ENCODE measurements around the gene PPM1B.

PPM1B gene

DNA sequence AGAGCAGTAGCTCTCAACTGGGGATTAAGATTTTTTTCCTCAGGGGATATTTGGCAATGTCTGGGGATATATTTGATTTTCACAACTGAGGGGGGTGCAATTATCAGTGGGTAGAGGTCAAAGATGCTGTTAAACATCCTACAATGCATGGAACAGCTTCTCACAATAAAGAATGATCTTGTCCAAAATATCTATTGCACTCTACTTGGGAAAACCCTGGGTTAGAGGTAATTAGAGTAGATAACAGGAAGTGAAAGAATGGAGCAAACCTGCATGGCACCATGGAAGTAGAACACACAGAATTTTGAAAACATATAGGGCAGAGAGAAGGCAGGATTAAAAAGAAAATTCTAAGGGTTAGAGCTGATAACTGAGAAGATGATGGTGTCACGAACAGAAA lies 26.4 kb upstream of the PPM1B start:
- Histone ChIP-seq H2BK120ac (ENCODE audit: insufficient read depth, low read length, poor library complexity) (no peak overlapping the region), H4K8ac (ENCODE audit: low read depth, low read length) (no peak overlapping the region), H3K18ac (ENCODE audit: low read length) (no peak overlapping the region)

DNA sequence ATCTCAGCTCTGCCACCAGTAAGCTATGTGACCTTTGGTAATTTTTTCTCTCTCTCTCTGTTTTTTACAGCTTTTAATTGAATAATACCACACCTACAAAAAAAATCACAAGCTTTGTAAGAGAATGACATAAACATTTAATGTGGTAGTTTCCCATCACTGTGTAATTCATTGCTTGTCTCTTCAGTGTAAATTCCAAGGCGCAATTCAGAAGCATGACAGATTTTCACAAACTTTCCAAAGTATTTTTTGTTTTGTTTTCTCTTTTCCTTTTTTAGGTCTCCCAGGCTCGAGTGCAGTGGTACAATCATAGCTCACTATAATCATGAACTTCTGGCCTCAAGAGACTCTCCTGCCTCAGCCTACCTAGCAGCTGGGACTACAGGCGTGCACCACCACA lies 25.0 kb upstream of the PPM1B start:
- Histone ChIP-seq H4K12ac (ENCODE audit: low read depth, low read length) (no peak overlapping the region), H2AFZ (ENCODE audit: insufficient read depth, low read length, poor library complexity) (no peak overlapping the region), H3K4me2 (ENCODE audit: low read length) (no peak overlapping the region), H3K27me3 (ENCODE audit: insufficient read depth, low read length) (no peaks in the 10 kb centered on the region), H3K79me1 (ENCODE audit: low read length) (no peaks in the 10 kb centered on the region), H3K18ac (ENCODE audit: low read length) (no peak overlapping the region), H3K4me3 (ENCODE audit: low read depth, low read length) (no peak overlapping the region), H3K36me3 (ENCODE audit: control insufficient read depth in 1 of 2, insufficient read depth in 2 of 2, low read length in 2 of 2) (no peaks in the 10 kb centered on the region), H2AK5ac (ENCODE audit: low read length) (no peak overlapping the region), H4K8ac (ENCODE audit: low read depth, low read length) (no peak overlapping the region), H3K4me1 (ENCODE audit: control insufficient read depth in 1 of 2, insufficient read depth in 2 of 2, low read length in 2 of 2) (no peaks in the 10 kb centered on the region), H3K9ac (ENCODE audit: low read length) (no peak overlapping the region), H2BK120ac (ENCODE audit: insufficient read depth, low read length, poor library complexity) (no peak overlapping the region), H3K9me3 (ENCODE audit: insufficient read depth, low read depth, low read length) (no peaks in the 10 kb centered on the region), H2BK5ac (ENCODE audit: low read depth, low read length, poor library complexity) (no peak overlapping the region), H2BK12ac (ENCODE audit: low read length) (no peak overlapping the region), H3K27ac (ENCODE audit: low read depth, low read length) (no peak overlapping the region), H4K91ac (ENCODE audit: low read depth, low read length) (no peak overlapping the region), H3K14ac (ENCODE audit: low read length) (no peak overlapping the region), H3K23ac (ENCODE audit: low read length) (no peak overlapping the region), H3K4ac (ENCODE audit: low read depth, low read length) (no peak overlapping the region), H3K79me2 (ENCODE audit: control insufficient read depth, insufficient read depth, low read length, poor library complexity) (no peaks in the 10 kb centered on the region)
- peak in 1 of 2 donors; percentile 19 for DNase-seq
- no CpG with 5 or more reads among the region's 3 CpGs for WGBS (ENCODE audit: extremely low coverage, insufficient coverage, insufficient read length)

More for the DNA sequence above, 26.4 kb upstream of the PPM1B start:
- Histone ChIP-seq H4K12ac (ENCODE audit: low read depth, low read length) (no peak overlapping the region), H2AK5ac (ENCODE audit: low read length) (no peak overlapping the region), H3K79me2 (ENCODE audit: control insufficient read depth, insufficient read depth, low read length, poor library complexity) (no peaks in the 10 kb centered on the region), H3K27ac (ENCODE audit: low read depth, low read length) (no peak overlapping the region), H3K4me1 (ENCODE audit: control insufficient read depth in 1 of 2, insufficient read depth in 2 of 2, low read length in 2 of 2) (no peaks in the 10 kb centered on the region), H3K9ac (ENCODE audit: low read length) (no peak overlapping the region), H3K4me2 (ENCODE audit: low read length) (no peak overlapping the region), H2BK5ac (ENCODE audit: low read depth, low read length, poor library complexity) (no peak overlapping the region), H2AFZ (ENCODE audit: insufficient read depth, low read length, poor library complexity) (no peak overlapping the region), H3K36me3 (ENCODE audit: control insufficient read depth in 1 of 2, insufficient read depth in 2 of 2, low read length in 2 of 2) (no peaks in the 10 kb centered on the region), H3K27me3 (ENCODE audit: insufficient read depth, low read length) (no peaks in the 10 kb centered on the region), H3K4ac (ENCODE audit: low read depth, low read length) (no peak overlapping the region), H2BK12ac (ENCODE audit: low read length) (no peak overlapping the region), H3K79me1 (ENCODE audit: low read length) (peaks cover 2% of the 10 kb centered on the region), H3K14ac (ENCODE audit: low read length) (no peak overlapping the region), H3K23ac (ENCODE audit: low read length) (no peak overlapping the region), H4K91ac (ENCODE audit: low read depth, low read length) (no peak overlapping the region), H3K4me3 (ENCODE audit: low read depth, low read length) (no peak overlapping the region), H3K9me3 (ENCODE audit: insufficient read depth, low read depth, low read length) (no peaks in the 10 kb centered on the region)
- WGBS (ENCODE audit: extremely low coverage, insufficient coverage, insufficient read length): no CpG with 5 or more reads among the region's 1 CpG
- no peak for DNase-seq

DNA sequence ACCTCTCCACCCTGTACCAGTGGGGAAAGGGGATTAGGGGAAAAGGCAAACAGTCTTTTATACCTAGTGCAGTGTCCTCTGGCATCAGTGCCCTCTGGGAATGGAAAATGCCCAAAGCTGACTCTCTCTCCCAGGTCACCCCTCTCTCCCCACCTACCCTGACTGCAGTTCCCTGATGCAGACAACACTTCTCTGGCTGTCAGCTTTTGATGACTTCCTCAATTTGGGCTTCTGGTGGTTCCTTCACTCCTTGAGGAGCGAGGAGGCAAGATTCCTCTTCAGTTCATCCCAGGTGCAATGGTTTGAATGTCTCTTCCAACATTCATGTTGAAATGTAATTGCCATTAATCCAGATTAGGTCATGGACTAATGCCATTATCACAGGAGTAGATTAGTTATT lies 19.7 kb upstream of the PPM1B start:
- no peak overlapping the region for H3K4ac ChIP-seq (ENCODE audit: low read depth, low read length)
- H3K18ac ChIP-seq (ENCODE audit: low read length): no peak overlapping the region
- no peak overlapping the region for H3K23ac ChIP-seq (ENCODE audit: low read length)
- no peaks in the 10 kb centered on the region for H3K79me2 ChIP-seq (ENCODE audit: control insufficient read depth, insufficient read depth, low read length, poor library complexity)
- H3K4me3 ChIP-seq (ENCODE audit: low read depth, low read length): no peak overlapping the region
- H2BK12ac ChIP-seq (ENCODE audit: low read length): no peak overlapping the region
- no peak for DNase-seq
- H3K79me1 ChIP-seq (ENCODE audit: low read length): no peaks in the 10 kb centered on the region
- WGBS (ENCODE audit: extremely low coverage, insufficient coverage, insufficient read length): no CpG with 5 or more reads among the region's 1 CpG
- H3K4me1 ChIP-seq (ENCODE audit: control insufficient read depth in 1 of 2, insufficient read depth in 2 of 2, low read length in 2 of 2): no peaks in the 10 kb centered on the region
- no peaks in the 10 kb centered on the region for H3K9me3 ChIP-seq (ENCODE audit: insufficient read depth, low read depth, low read length)
- H4K12ac ChIP-seq (ENCODE audit: low read depth, low read length): no peak overlapping the region
- no peak overlapping the region for H2BK5ac ChIP-seq (ENCODE audit: low read depth, low read length, poor library complexity)
- H2AK5ac ChIP-seq (ENCODE audit: low read length): no peak overlapping the region
- no peak overlapping the region for H3K27ac ChIP-seq (ENCODE audit: low read depth, low read length)
- H4K91ac ChIP-seq (ENCODE audit: low read depth, low read length): no peak overlapping the region
- no peak overlapping the region for H2AFZ ChIP-seq (ENCODE audit: insufficient read depth, low read length, poor library complexity)
- H3K9ac ChIP-seq (ENCODE audit: low read length): no peak overlapping the region
- H4K8ac ChIP-seq (ENCODE audit: low read depth, low read length): no peak overlapping the region
- no peak overlapping the region for H2BK120ac ChIP-seq (ENCODE audit: insufficient read depth, low read length, poor library complexity)
- no peaks in the 10 kb centered on the region for H3K36me3 ChIP-seq (ENCODE audit: control insufficient read depth in 1 of 2, insufficient read depth in 2 of 2, low read length in 2 of 2)
- H3K14ac ChIP-seq (ENCODE audit: low read length): no peak overlapping the region
- no peaks in the 10 kb centered on the region for H3K27me3 ChIP-seq (ENCODE audit: insufficient read depth, low read length)
- H3K4me2 ChIP-seq (ENCODE audit: low read length): no peak overlapping the region

DNA sequence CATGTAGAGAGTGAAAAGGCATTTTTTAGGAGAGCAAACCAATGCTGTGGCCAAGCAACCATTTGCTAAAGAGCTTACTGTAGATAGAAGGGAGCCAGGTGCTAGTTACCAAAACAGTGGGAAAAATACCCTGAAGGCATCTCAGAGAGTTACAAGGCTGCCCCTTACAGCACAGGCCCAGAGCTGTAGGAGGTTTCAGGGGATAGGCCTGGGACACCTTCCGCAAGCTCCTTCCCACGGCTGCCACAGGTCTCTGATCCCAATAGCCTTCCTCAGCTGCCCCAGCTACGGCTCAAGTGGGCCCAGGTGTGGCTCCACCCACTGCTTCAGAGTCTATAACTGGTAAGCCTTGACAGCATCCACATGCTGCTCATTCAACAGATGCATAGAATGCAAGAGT lies 18.2 kb upstream of the PPM1B start:
- Histone ChIP-seq H4K91ac (ENCODE audit: low read depth, low read length) (no peak overlapping the region), H2BK5ac (ENCODE audit: low read depth, low read length, poor library complexity) (no peak overlapping the region), H3K23ac (ENCODE audit: low read length) (no peak overlapping the region), H2BK12ac (ENCODE audit: low read length) (no peak overlapping the region), H3K27me3 (ENCODE audit: insufficient read depth, low read length) (no peaks in the 10 kb centered on the region), H2BK120ac (ENCODE audit: insufficient read depth, low read length, poor library complexity) (no peak overlapping the region), H3K18ac (ENCODE audit: low read length) (no peak overlapping the region), H3K36me3 (ENCODE audit: control insufficient read depth in 1 of 2, insufficient read depth in 2 of 2, low read length in 2 of 2) (no peaks in the 10 kb centered on the region), H3K4me1 (ENCODE audit: control insufficient read depth in 1 of 2, insufficient read depth in 2 of 2, low read length in 2 of 2) (no peaks in the 10 kb centered on the region), H3K4me2 (ENCODE audit: low read length) (no peak overlapping the region), H4K12ac (ENCODE audit: low read depth, low read length) (no peak overlapping the region), H2AFZ (ENCODE audit: insufficient read depth, low read length, poor library complexity) (no peak overlapping the region), H3K4ac (ENCODE audit: low read depth, low read length) (no peak overlapping the region), H3K9me3 (ENCODE audit: insufficient read depth, low read depth, low read length) (no peaks in the 10 kb centered on the region), H2AK5ac (ENCODE audit: low read length) (no peak overlapping the region), H3K9ac (ENCODE audit: low read length) (no peak overlapping the region), H3K14ac (ENCODE audit: low read length) (no peak overlapping the region), H3K79me2 (ENCODE audit: control insufficient read depth, insufficient read depth, low read length, poor library complexity) (no peaks in the 10 kb centered on the region), H3K4me3 (ENCODE audit: low read depth, low read length) (no peak overlapping the region), H3K79me1 (ENCODE audit: low read length) (no peaks in the 10 kb centered on the region), H4K8ac (ENCODE audit: low read depth, low read length) (no peak overlapping the region), H3K27ac (ENCODE audit: low read depth, low read length) (no peak overlapping the region)
- peak; percentile 96 to 98 for DNase-seq
- no CpG with 5 or more reads among the region's 3 CpGs for WGBS (ENCODE audit: extremely low coverage, insufficient coverage, insufficient read length)

All from trophoblast cell (in vitro differentiated cells and primary cell).